Sigmoid colon (tissue), 7 donors: ENCODE data around the gene DYRK1A. TPM values are rescaled to one million over a fixed set of nuclear protein-coding genes. Genes with fewer than 3 reads are reported as not detected.

Experiments used
- DNase-seq: peaks from one replicate; pipeline ENCODE4 v3.0.0-alpha.2; 2019
- H3K27ac ChIP-seq, 4 donors: fragments of 200-600 bp; sonication (generic); one replicate each; pipeline ENCODE4 v1.5.1; 2016 to 2019; ENCODE audit warnings: mild to moderate bottlenecking in 1 of 4
- H3K27me3 ChIP-seq, 3 donors: fragments of 200-600 bp; sonication (generic); one replicate each; pipeline ENCODE4 v1.5.1; 2019; ENCODE audit warnings: mild to moderate bottlenecking in 1 of 3
- H3K36me3 ChIP-seq, 4 donors: fragments of 200-600 bp; sonication (generic); one replicate each; pipeline ENCODE4 v1.5.1; 2016 to 2019
- H3K4me1 ChIP-seq, 4 donors: fragments of 200-600 bp; sonication (generic); one replicate each; pipeline ENCODE4 v1.5.1; 2017 to 2019
- H3K4me3 ChIP-seq, 4 donors: fragments of 200-600 bp; sonication (generic); one replicate each; pipeline ENCODE4 v1.5.1; 2017 to 2019; ENCODE audit warnings: mild to moderate bottlenecking in 2 of 4, moderate library complexity in 1 of 4
- H3K9me3 ChIP-seq, 4 donors: fragments of 200-600 bp in 3 of 4; sonication (generic) in 3 of 4; one replicate each; pipeline versions ENCODE4 v1.5.1 to v1.6.1; 2013 to 2019
- EP300 ChIP-seq, 4 donors: sonication (generic); formaldehyde crosslinking; IDR thresholded peaks; one replicate each; pipeline ENCODE4 v1.6.1; 2017; ENCODE audit warnings: antibody characterized with exemption in 4 of 4
- POLR2A ChIP-seq, 2 donors: fragments of 450-650 bp; IDR thresholded peaks; one replicate each; pipeline ENCODE4 v1.6.1; 2016; ENCODE audit warnings: antibody characterized with exemption in 2 of 2, mild to moderate bottlenecking in 2 of 2, moderate library complexity in 2 of 2
- POLR2AphosphoS5 ChIP-seq, 4 donors: sonication (generic); formaldehyde crosslinking; IDR thresholded peaks; one replicate each; pipeline ENCODE4 v1.6.1; 2017; ENCODE audit warnings: antibody characterized with exemption in 4 of 4
- WGBS, 2 donors: extraction: QIAGEN DNeasy Blood & Tissue Kit; methylation state at CpG; one replicate each; pipeline ENCODE4 v1.1.7; 2013; 5-methylcytosine and 5-hydroxymethylcytosine counted together
- intact Hi-C: fragments of 100-400 bp; cut with DNase I; formaldehyde crosslinking; loops from one replicate; pipeline ENCODE4 v1.15.1; 2023
- polyA plus RNA-seq, 3 donors: library from polyadenylated mRNA; stranded (reverse); fragments of 200-250 nt; gene quantifications; one replicate each; pipeline ENCODE4 v1.2.3, GENCODE V29; 2013
- total RNA-seq, 4 donors: library from RNA; depleted of rRNA; stranded (reverse); fragments of >200 nt; gene quantifications; one replicate each; pipeline ENCODE4 v1.1.0, GENCODE V29; 2016
- TF ChIP-seq, protein P1 (sequence below), 4 experiments: fragments of 450-650 bp in 3 of 4; fragments of 200-600 bp in 1 of 4; IDR thresholded peaks; one replicate each; pipeline ENCODE4 v1.5.1; 2016 to 2019; ENCODE audit warnings: antibody characterized with exemption in 4 of 4, mild to moderate bottlenecking in 3 of 4, moderate library complexity in 2 of 4
- donor health status: healthy with polysubstance abuse.
- donor health status: Bipolar disorder and iron deficiency.
- donor health status: healthy.

DYRK1A gene
- total and polyA plus RNA-seq, 7 donors: 11.4 to 74.1 (median 62.9) TPM

DNA sequence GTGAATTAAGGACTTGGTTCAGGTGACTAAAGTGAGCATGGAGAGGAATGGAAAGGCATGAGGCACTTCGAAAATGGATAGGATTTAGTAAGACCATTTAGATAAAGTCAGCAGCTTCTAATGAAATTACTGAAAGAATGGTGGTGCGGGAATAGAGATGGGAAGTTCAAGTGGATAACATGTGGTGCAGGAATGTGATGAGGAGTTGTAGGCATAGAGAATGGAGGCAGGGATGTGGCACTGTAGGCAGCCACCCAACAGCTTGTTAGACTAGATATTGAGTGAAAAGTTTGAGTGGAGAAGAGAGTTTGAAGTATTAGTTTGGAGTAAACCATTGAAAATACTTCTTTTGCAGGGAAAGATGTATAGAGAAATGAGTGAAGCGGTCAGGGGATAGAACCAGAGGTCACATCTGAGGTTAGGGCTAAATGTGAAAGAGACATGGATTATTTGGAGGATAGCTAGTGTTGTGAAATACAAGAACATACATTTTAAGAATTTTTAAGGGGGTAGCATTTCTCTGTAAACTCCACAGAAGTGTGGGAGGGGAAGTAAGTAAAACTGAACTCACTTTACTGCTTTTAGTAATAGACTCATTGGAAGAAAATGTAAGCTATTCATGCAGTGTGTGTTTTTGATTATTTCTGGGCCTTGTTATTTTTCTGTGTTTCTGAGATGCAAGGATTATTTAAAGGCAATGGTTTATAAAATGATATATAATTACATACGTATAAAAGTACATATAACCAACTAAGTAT is 46.2 kb downstream of the DYRK1A start:
- Histone ChIP-seq H3K27me3 (no peaks in the 10 kb centered on the region), H3K4me1 (peaks cover 0 to 96% (median 73%) of the 10 kb centered on the region in 4 donors), H3K36me3 (no peaks in the 10 kb centered on the region), H3K9me3 (no peaks in the 10 kb centered on the region), H3K27ac (peak overlapping the region in 1 of 4 donors; percentile 15), H3K4me3 (no peak overlapping the region)
- DNase-seq: no peak
- intact Hi-C loops: no loop called here
- 86 to 87% methylated on average over 4 of the region's 4 CpGs for WGBS, 2 donors
- no peak for TF ChIP-seq POLR2A (IDR thresholded peaks at IDR 0.05)
- TF ChIP-seq EP300 (IDR thresholded peaks at IDR 0.05): no peak
- TF ChIP-seq, protein P1, sequence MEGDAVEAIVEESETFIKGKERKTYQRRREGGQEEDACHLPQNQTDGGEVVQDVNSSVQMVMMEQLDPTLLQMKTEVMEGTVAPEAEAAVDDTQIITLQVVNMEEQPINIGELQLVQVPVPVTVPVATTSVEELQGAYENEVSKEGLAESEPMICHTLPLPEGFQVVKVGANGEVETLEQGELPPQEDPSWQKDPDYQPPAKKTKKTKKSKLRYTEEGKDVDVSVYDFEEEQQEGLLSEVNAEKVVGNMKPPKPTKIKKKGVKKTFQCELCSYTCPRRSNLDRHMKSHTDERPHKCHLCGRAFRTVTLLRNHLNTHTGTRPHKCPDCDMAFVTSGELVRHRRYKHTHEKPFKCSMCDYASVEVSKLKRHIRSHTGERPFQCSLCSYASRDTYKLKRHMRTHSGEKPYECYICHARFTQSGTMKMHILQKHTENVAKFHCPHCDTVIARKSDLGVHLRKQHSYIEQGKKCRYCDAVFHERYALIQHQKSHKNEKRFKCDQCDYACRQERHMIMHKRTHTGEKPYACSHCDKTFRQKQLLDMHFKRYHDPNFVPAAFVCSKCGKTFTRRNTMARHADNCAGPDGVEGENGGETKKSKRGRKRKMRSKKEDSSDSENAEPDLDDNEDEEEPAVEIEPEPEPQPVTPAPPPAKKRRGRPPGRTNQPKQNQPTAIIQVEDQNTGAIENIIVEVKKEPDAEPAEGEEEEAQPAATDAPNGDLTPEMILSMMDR (IDR thresholded peaks at IDR 0.05): no peak
- TF ChIP-seq POLR2AphosphoS5 (IDR thresholded peaks at IDR 0.05): no peak

DNA sequence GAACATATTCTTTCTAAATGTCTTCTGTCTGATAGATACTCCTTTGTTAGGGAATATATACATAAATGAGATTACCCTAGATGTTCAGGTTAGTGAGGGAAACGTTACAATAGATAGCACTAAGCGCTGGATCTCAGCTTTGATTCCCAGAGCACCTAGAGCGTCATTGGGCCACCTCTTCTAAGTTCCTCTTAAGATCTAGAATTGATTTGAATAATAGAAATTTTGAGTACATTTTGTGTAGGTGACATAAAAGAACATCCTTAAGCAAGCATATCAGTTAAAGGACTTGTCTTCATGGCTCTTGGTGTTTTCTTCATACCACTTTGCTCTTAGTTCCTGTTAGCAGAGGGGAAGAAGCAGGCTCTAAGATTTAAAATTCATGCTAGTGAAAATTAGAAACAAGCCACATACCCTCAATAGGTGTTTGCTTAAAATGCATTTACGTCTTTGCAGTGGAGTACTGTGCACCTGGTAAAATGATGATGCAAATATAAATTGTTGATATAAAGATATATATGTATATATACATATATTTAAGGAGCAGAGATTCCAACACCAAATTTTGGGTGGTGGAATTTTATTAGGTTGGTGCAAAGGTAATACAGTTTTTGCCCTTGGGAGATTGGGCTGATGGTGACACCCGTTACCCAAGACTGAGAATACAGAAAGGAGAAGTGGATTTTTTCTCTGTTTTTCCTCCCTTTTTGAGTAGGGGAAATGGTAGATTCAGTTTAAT is 47.1 kb downstream of the DYRK1A start:
- H3K36me3 ChIP-seq: no peaks in the 10 kb centered on the region
- no peak for DNase-seq
- no peaks in the 10 kb centered on the region for H3K27me3 ChIP-seq
- peaks cover 0 to 96% (median 71%) of the 10 kb centered on the region in 4 donors for H3K4me1 ChIP-seq
- no peak overlapping the region for H3K4me3 ChIP-seq
- 78 to 89% methylated on average over 5 of the region's 5 CpGs for WGBS, 2 donors
- no peak overlapping the region for H3K27ac ChIP-seq
- TF ChIP-seq, protein P1 (IDR thresholded peaks at IDR 0.05): no peak
- TF ChIP-seq POLR2AphosphoS5 (IDR thresholded peaks at IDR 0.05): no peak
- TF ChIP-seq EP300 (IDR thresholded peaks at IDR 0.05): no peak
- no peak for TF ChIP-seq POLR2A (IDR thresholded peaks at IDR 0.05)
- intact Hi-C loops: no loop called here
- no peaks in the 10 kb centered on the region for H3K9me3 ChIP-seq

DNA sequence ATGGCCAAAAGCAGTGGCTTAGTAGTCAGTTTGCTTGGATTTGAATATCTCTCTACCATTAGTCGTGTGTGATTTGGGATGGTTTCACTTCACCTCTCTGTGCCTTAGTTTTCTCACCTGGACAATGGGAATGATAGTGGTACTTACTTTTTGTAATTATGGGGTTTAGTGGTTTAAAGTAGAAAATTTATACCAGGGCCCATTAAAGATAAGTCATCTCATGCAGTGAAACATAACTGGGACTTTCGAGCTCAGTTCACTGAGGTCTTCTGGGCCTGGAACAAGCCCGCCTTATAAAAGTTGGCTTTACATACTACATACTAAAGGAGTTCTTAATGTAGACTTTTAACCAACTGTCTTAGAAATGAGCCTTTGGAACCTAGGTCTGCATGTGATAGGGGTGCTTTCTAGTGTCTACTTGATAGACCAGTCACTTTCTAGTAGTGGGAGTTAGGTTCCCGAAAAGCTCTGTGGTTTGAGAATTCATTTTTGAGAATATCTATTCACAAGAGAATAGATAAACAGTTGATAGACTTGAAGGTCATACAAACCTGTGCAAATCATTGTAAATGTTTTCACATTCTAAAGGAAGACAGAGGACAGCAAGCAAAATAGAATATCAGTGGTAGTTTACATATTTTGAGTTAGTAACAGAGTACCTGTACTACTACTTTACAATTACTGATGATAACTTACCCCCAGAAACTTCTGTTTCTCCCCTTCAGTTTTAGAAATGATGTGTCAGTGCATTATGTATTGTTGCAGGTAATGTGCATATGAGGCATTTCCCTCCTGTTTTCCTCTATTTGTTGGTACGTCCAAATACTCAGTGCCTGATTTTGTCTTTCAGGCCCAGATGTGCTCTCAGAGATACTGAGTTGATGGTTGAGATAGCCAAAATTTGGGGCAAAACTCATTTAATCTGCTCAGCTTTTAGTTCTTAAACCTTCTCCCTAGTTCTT is 48.0 kb downstream of the DYRK1A start:
- Histone ChIP-seq H3K9me3 (no peaks in the 10 kb centered on the region), H3K36me3 (no peaks in the 10 kb centered on the region), H3K4me1 (peaks cover 0 to 96% (median 71%) of the 10 kb centered on the region in 4 donors), H3K27ac (no peak overlapping the region), H3K4me3 (no peak overlapping the region), H3K27me3 (no peaks in the 10 kb centered on the region)
- TF ChIP-seq POLR2AphosphoS5 (IDR thresholded peaks at IDR 0.05) (no peak), POLR2A (IDR thresholded peaks at IDR 0.05) (no peak), EP300 (IDR thresholded peaks at IDR 0.05) (no peak)
- TF ChIP-seq, protein P1 (IDR thresholded peaks at IDR 0.05): no peak
- WGBS, 2 donors: 88 to 91% methylated on average over 5 of the region's 5 CpGs
- intact Hi-C loops: no loop called here
- DNase-seq: no peak

DNA sequence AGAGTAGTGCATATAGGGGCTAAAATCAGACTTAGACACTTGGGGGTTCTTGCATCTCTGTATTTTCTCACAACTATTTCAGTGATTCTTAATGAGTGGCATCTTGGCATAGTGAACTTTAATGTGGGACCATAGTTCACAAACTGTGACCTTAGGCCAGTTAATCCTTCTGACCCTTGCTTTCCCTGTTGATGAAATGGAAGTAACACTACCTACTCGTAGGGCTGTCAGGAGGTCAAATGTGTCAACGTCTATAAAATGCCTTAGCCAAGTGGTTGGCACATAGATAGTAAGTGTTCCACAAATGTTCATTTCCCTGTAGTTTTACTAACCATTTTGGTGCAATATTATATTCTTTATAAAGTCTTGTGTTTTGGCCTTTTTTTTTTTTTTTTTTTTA is 49.4 kb downstream of the DYRK1A start:
- intact Hi-C loops: no loop called here
- Histone ChIP-seq H3K4me1 (peaks cover 0 to 92% (median 66%) of the 10 kb centered on the region in 4 donors), H3K27ac (no peak overlapping the region), H3K4me3 (no peak overlapping the region), H3K36me3 (peaks cover 0 to 2% (median 0%) of the 10 kb centered on the region in 4 donors), H3K9me3 (no peaks in the 10 kb centered on the region), H3K27me3 (no peaks in the 10 kb centered on the region)
- TF ChIP-seq, protein P1 (IDR thresholded peaks at IDR 0.05): no peak
- TF ChIP-seq POLR2AphosphoS5 (IDR thresholded peaks at IDR 0.05): no peak
- TF ChIP-seq EP300 (IDR thresholded peaks at IDR 0.05): no peak
- TF ChIP-seq POLR2A (IDR thresholded peaks at IDR 0.05): no peak
- WGBS, 2 donors: 17 to 54% methylated on average over 2 of the region's 2 CpGs
- DNase-seq: no peak
